Measurements from ENCODE around the gene LRRC1.

Gene LRRC1

DNA sequence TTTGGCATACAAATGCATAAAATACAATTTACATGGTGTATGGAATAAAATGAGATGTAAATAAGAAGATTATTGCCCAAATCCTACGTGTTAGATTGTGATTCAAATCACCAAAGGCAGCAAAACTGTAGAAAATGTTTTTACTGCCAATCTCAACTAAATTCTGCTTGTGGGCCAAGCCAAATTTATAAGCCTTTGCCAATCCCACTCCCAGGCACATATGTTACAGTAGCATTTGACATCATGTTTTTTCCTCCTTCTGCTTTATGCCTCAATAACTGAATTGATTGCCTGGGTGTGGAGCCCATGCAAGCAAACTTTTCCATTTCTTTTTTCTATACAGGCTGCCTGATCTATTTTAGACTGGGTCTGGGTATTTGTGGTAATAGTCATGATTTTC lies 36.3 kb upstream of the LRRC1 start:
- H3K36me3 ChIP-seq (replicated peaks in 1 of 2; ENCODE audit: control insufficient read depth in 2 of 2, insufficient read depth in 2 of 2, low read length in 2 of 2): no peaks in the 10 kb centered on the region
- H3K9ac ChIP-seq (ENCODE audit: low read depth, low read length, poor library complexity): no peak overlapping the region
- H3K4me3 ChIP-seq (ENCODE audit: low read length in 2 of 2): no peak overlapping the region
- H3K23ac ChIP-seq (ENCODE audit: low read depth, low read length, poor library complexity): no peak overlapping the region
- H3K27me3 ChIP-seq (ENCODE audit: control insufficient read depth in 3 of 3, insufficient read depth in 3 of 3, low read depth in 1 of 3, low read length in 3 of 3): no peaks in the 10 kb centered on the region
- no peak overlapping the region for H3K4ac ChIP-seq (ENCODE audit: low read length)
- H2AK5ac ChIP-seq (ENCODE audit: low read depth, low read length): no peak overlapping the region
- no peak for DNase-seq (ENCODE audit: low spot score)
- WGBS, 2 donors (ENCODE audit: extremely low coverage in 2 of 2, insufficient read length in 2 of 2, insufficient replicate concordance in 1 of 2): no CpG with 5 or more reads among the region's 1 CpG
- no peak overlapping the region for H3K27ac ChIP-seq (replicated peaks; ENCODE audit: low read length)
- H2BK12ac ChIP-seq (ENCODE audit: low read length): no peak overlapping the region
- no peak overlapping the region for H4K8ac ChIP-seq (ENCODE audit: low read depth, low read length)
- H3K79me1 ChIP-seq (ENCODE audit: low read depth, low read length): no peaks in the 10 kb centered on the region
- H3K4me1 ChIP-seq (ENCODE audit: control insufficient read depth in 2 of 2, insufficient read depth in 1 of 2, low read depth in 1 of 2, low read length in 2 of 2): no peaks in the 10 kb centered on the region
- H3K18ac ChIP-seq (ENCODE audit: low read length): no peak overlapping the region
- no peak overlapping the region for H4K91ac ChIP-seq (ENCODE audit: low read depth, low read length, poor library complexity)
- H2BK120ac ChIP-seq (ENCODE audit: low read depth, low read length): no peak overlapping the region
- no peak overlapping the region for H3K4me2 ChIP-seq (ENCODE audit: insufficient read depth, low read length, poor library complexity, severe bottlenecking)
- no peaks in the 10 kb centered on the region for H3K9me3 ChIP-seq (replicated peaks in 1 of 2; ENCODE audit: control insufficient read depth in 2 of 2, insufficient read depth in 1 of 2, low read depth in 1 of 2, low read length in 2 of 2)
- no peak overlapping the region for H3K14ac ChIP-seq (ENCODE audit: low read length)
- H2BK15ac ChIP-seq (ENCODE audit: low read length): no peak overlapping the region
- no peak overlapping the region for H2AFZ ChIP-seq (ENCODE audit: low read length)
- no peak overlapping the region for H2BK5ac ChIP-seq (ENCODE audit: low read length)

DNA sequence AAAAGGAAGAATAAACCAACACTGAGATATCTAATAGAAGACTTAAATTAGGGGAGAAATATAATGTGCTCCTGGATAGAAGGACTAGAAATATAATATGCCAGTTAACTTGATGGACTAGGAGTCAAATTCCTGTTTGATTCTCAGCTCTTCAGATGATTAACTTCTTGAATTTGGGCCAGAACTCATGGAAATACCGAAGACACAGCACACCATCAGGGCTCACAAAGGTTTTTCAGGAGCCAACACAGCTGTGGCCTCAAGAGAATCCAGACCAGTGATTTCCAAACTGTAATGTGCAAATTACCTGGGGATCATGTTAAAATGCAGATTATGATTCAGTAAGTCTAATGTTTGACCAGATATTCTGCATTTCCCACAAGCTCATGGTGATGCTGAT lies 33.8 kb upstream of the LRRC1 start:
- no CpG with 5 or more reads among the region's 1 CpG for WGBS, 2 donors (ENCODE audit: extremely low coverage in 2 of 2, insufficient read length in 2 of 2, insufficient replicate concordance in 1 of 2)
- H2BK5ac ChIP-seq (ENCODE audit: low read length): no peak overlapping the region
- no peak overlapping the region for H2AK5ac ChIP-seq (ENCODE audit: low read depth, low read length)
- no peak for DNase-seq (ENCODE audit: low spot score)
- no peak overlapping the region for H3K4me3 ChIP-seq (ENCODE audit: low read length in 2 of 2)
- H3K27me3 ChIP-seq (ENCODE audit: control insufficient read depth in 3 of 3, insufficient read depth in 3 of 3, low read depth in 1 of 3, low read length in 3 of 3): no peaks in the 10 kb centered on the region
- no peak overlapping the region for H3K27ac ChIP-seq (replicated peaks; ENCODE audit: low read length)
- H3K9ac ChIP-seq (ENCODE audit: low read depth, low read length, poor library complexity): no peak overlapping the region
- H3K4me1 ChIP-seq (ENCODE audit: control insufficient read depth in 2 of 2, insufficient read depth in 1 of 2, low read depth in 1 of 2, low read length in 2 of 2): no peaks in the 10 kb centered on the region
- H2BK120ac ChIP-seq (ENCODE audit: low read depth, low read length): no peak overlapping the region
- H3K4me2 ChIP-seq (ENCODE audit: insufficient read depth, low read length, poor library complexity, severe bottlenecking): no peak overlapping the region
- no peak overlapping the region for H2AFZ ChIP-seq (ENCODE audit: low read length)
- H4K91ac ChIP-seq (ENCODE audit: low read depth, low read length, poor library complexity): no peak overlapping the region
- no peak overlapping the region for H3K14ac ChIP-seq (ENCODE audit: low read length)
- H2BK12ac ChIP-seq (ENCODE audit: low read length): no peak overlapping the region
- H3K79me1 ChIP-seq (ENCODE audit: low read depth, low read length): no peaks in the 10 kb centered on the region
- no peaks in the 10 kb centered on the region for H3K9me3 ChIP-seq (replicated peaks in 1 of 2; ENCODE audit: control insufficient read depth in 2 of 2, insufficient read depth in 1 of 2, low read depth in 1 of 2, low read length in 2 of 2)
- H2BK15ac ChIP-seq (ENCODE audit: low read length): no peak overlapping the region
- no peak overlapping the region for H3K23ac ChIP-seq (ENCODE audit: low read depth, low read length, poor library complexity)
- H3K36me3 ChIP-seq (replicated peaks in 1 of 2; ENCODE audit: control insufficient read depth in 2 of 2, insufficient read depth in 2 of 2, low read length in 2 of 2): no peaks in the 10 kb centered on the region
- H3K18ac ChIP-seq (ENCODE audit: low read length): no peak overlapping the region
- H4K8ac ChIP-seq (ENCODE audit: low read depth, low read length): no peak overlapping the region
- H3K4ac ChIP-seq (ENCODE audit: low read length): no peak overlapping the region

DNA sequence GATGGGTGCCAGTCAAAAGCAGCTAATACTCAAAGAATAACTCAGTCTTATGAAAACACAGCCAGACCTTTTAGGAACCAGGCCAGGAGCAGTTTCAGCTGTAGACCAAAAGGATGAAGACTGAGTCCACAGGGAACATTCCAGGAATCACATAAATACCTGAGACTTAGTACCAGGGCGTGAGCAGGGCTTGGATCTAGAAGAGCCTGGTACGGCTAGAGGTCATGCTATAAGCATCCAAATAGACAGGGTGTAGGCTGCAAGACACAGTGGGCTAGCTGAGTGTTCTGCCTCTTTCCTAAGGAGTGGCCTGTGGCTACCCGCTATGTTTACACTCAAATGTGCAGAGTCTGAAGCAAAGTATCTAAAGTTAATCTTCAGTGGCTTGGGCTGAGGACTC lies 29.5 kb upstream of the LRRC1 start:
- no peak overlapping the region for H3K23ac ChIP-seq (ENCODE audit: low read depth, low read length, poor library complexity)
- no peak overlapping the region for H2AK5ac ChIP-seq (ENCODE audit: low read depth, low read length)
- no peak overlapping the region for H2BK15ac ChIP-seq (ENCODE audit: low read length)
- H2BK12ac ChIP-seq (ENCODE audit: low read length): no peak overlapping the region
- no peak overlapping the region for H2BK5ac ChIP-seq (ENCODE audit: low read length)
- H3K4ac ChIP-seq (ENCODE audit: low read length): no peak overlapping the region
- no peak overlapping the region for H3K4me3 ChIP-seq (ENCODE audit: low read length in 2 of 2)
- WGBS, 2 donors (ENCODE audit: extremely low coverage in 2 of 2, insufficient read length in 2 of 2, insufficient replicate concordance in 1 of 2): no CpG with 5 or more reads among the region's 3 CpGs
- no peak overlapping the region for H3K14ac ChIP-seq (ENCODE audit: low read length)
- no peak overlapping the region for H4K8ac ChIP-seq (ENCODE audit: low read depth, low read length)
- no peaks in the 10 kb centered on the region for H3K79me1 ChIP-seq (ENCODE audit: low read depth, low read length)
- DNase-seq (ENCODE audit: low spot score): no peak
- H3K4me2 ChIP-seq (ENCODE audit: insufficient read depth, low read length, poor library complexity, severe bottlenecking): no peak overlapping the region
- H3K9me3 ChIP-seq (replicated peaks in 1 of 2; ENCODE audit: control insufficient read depth in 2 of 2, insufficient read depth in 1 of 2, low read depth in 1 of 2, low read length in 2 of 2): no peaks in the 10 kb centered on the region
- H3K9ac ChIP-seq (ENCODE audit: low read depth, low read length, poor library complexity): no peak overlapping the region
- no peak overlapping the region for H4K91ac ChIP-seq (ENCODE audit: low read depth, low read length, poor library complexity)
- H3K27me3 ChIP-seq (ENCODE audit: control insufficient read depth in 3 of 3, insufficient read depth in 3 of 3, low read depth in 1 of 3, low read length in 3 of 3): no peaks in the 10 kb centered on the region
- no peak overlapping the region for H2BK120ac ChIP-seq (ENCODE audit: low read depth, low read length)
- no peak overlapping the region for H3K18ac ChIP-seq (ENCODE audit: low read length)
- no peak overlapping the region for H2AFZ ChIP-seq (ENCODE audit: low read length)
- H3K4me1 ChIP-seq (ENCODE audit: control insufficient read depth in 2 of 2, insufficient read depth in 1 of 2, low read depth in 1 of 2, low read length in 2 of 2): peaks cover 0 to 5% of the 10 kb centered on the region in 2 donors
- H3K27ac ChIP-seq (replicated peaks; ENCODE audit: low read length): no peak overlapping the region
- H3K36me3 ChIP-seq (replicated peaks in 1 of 2; ENCODE audit: control insufficient read depth in 2 of 2, insufficient read depth in 2 of 2, low read length in 2 of 2): no peaks in the 10 kb centered on the region

DNA sequence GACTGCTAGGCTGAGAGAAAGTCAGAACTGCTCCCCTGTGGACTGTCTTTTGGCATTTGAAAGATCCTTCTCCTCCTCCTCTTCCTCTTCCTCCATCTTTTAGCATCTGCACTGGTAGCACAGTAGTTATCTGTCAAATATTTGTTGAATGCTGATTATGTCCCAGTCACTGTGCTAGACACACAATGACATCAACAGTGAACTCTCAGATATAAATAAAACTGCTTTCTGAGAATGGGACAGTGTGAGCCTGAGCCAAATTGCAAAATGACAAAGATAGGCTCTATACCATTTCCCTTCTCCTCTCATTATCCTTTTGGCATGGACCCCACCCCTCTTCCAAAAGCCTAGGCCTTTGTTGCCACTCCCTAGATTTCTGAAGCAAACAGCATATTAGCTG lies 27.9 kb upstream of the LRRC1 start:
- no peaks in the 10 kb centered on the region for H3K79me1 ChIP-seq (ENCODE audit: low read depth, low read length)
- no peak overlapping the region for H4K8ac ChIP-seq (ENCODE audit: low read depth, low read length)
- H4K91ac ChIP-seq (ENCODE audit: low read depth, low read length, poor library complexity): no peak overlapping the region
- H2AFZ ChIP-seq (ENCODE audit: low read length): no peak overlapping the region
- H2BK12ac ChIP-seq (ENCODE audit: low read length): no peak overlapping the region
- no peak overlapping the region for H2BK120ac ChIP-seq (ENCODE audit: low read depth, low read length)
- no peak overlapping the region for H3K9ac ChIP-seq (ENCODE audit: low read depth, low read length, poor library complexity)
- no peak overlapping the region for H3K4me3 ChIP-seq (ENCODE audit: low read length in 2 of 2)
- H2AK5ac ChIP-seq (ENCODE audit: low read depth, low read length): no peak overlapping the region
- H3K18ac ChIP-seq (ENCODE audit: low read length): no peak overlapping the region
- no peak overlapping the region for H3K27ac ChIP-seq (replicated peaks; ENCODE audit: low read length)
- no peak for DNase-seq (ENCODE audit: low spot score)
- no peak overlapping the region for H2BK15ac ChIP-seq (ENCODE audit: low read length)
- H3K14ac ChIP-seq (ENCODE audit: low read length): no peak overlapping the region
- H2BK5ac ChIP-seq (ENCODE audit: low read length): no peak overlapping the region
- H3K9me3 ChIP-seq (replicated peaks in 1 of 2; ENCODE audit: control insufficient read depth in 2 of 2, insufficient read depth in 1 of 2, low read depth in 1 of 2, low read length in 2 of 2): no peaks in the 10 kb centered on the region
- no peak overlapping the region for H3K4ac ChIP-seq (ENCODE audit: low read length)
- H3K4me2 ChIP-seq (ENCODE audit: insufficient read depth, low read length, poor library complexity, severe bottlenecking): no peak overlapping the region
- H3K4me1 ChIP-seq (ENCODE audit: control insufficient read depth in 2 of 2, insufficient read depth in 1 of 2, low read depth in 1 of 2, low read length in 2 of 2): peaks cover 0 to 5% of the 10 kb centered on the region in 2 donors
- no peaks in the 10 kb centered on the region for H3K27me3 ChIP-seq (ENCODE audit: control insufficient read depth in 3 of 3, insufficient read depth in 3 of 3, low read depth in 1 of 3, low read length in 3 of 3)
- no peaks in the 10 kb centered on the region for H3K36me3 ChIP-seq (replicated peaks in 1 of 2; ENCODE audit: control insufficient read depth in 2 of 2, insufficient read depth in 2 of 2, low read length in 2 of 2)
- no peak overlapping the region for H3K23ac ChIP-seq (ENCODE audit: low read depth, low read length, poor library complexity)
